Thymus (tissue), 11 donors: Measurements from ENCODE around the gene CGNL1. TPM values are rescaled to one million over a fixed set of nuclear protein-coding genes. Genes with fewer than 3 reads are reported as not detected.

ENCODE experiments used
- DNase-seq, 9 donors: peaks; one replicate each; pipeline ENCODE4 v3.0.0-alpha.2; 2013; ENCODE audit warnings: low spot score in 9 of 9, low read depth in 6 of 9, missing footprints in 1 of 9
- H3K27ac ChIP-seq, 2 donors: one replicate each; pipeline ENCODE4 v1.5.1; 2013; ENCODE audit warnings: control low read depth in 1 of 2, low read depth in 1 of 2, low read length in 1 of 2, mild to moderate bottlenecking in 1 of 2, moderate library complexity in 1 of 2
- H3K27me3 ChIP-seq, 2 donors: one replicate each; pipeline ENCODE4 v1.5.1; 2013; ENCODE audit warnings: low read length in 1 of 2; ENCODE audit not compliant: control insufficient read depth in 2 of 2, insufficient read depth in 1 of 2
- H3K36me3 ChIP-seq, 2 donors: one replicate each; pipeline ENCODE4 v1.5.1; 2013; ENCODE audit warnings: low read length in 1 of 2, mild to moderate bottlenecking in 1 of 2, moderate library complexity in 1 of 2; ENCODE audit not compliant: control insufficient read depth in 2 of 2, insufficient read depth in 2 of 2
- H3K4me1 ChIP-seq, 2 donors: one replicate each; pipeline ENCODE4 v1.5.1; 2013; ENCODE audit warnings: low read length in 2 of 2; ENCODE audit not compliant: control insufficient read depth in 2 of 2, insufficient read depth in 2 of 2
- H3K4me3 ChIP-seq, 2 donors: one replicate each; pipeline ENCODE4 v1.5.1; 2013; ENCODE audit warnings: low read length in 2 of 2, control low read depth in 1 of 2, mild to moderate bottlenecking in 1 of 2
- H3K9me3 ChIP-seq, 2 donors: one replicate each; pipeline ENCODE4 v1.5.1; 2013; ENCODE audit warnings: low read length in 1 of 2, mild to moderate bottlenecking in 1 of 2; ENCODE audit not compliant: control insufficient read depth in 2 of 2, insufficient read depth in 1 of 2
- WGBS: extraction: QIAGEN DNeasy Blood & Tissue Kit; methylation state at CpG from one replicate; pipeline ENCODE4 v1.1.7; 2013; 5-methylcytosine and 5-hydroxymethylcytosine counted together
- polyA plus RNA-seq: library from polyadenylated mRNA; stranded (reverse); fragments of 200-250 nt; gene quantifications from one replicate; pipeline ENCODE4 v1.2.3, GENCODE V29; 2013
- total RNA-seq: library from RNA; stranded (reverse); fragments of 120-200 nt; gene quantifications from one replicate; pipeline ENCODE4 v1.2.4, GENCODE V29; 2013
- donor health status: healthy.

Gene CGNL1
- total and polyA plus RNA-seq, 2 donors = 5.7 to 5.9 TPM

DNA sequence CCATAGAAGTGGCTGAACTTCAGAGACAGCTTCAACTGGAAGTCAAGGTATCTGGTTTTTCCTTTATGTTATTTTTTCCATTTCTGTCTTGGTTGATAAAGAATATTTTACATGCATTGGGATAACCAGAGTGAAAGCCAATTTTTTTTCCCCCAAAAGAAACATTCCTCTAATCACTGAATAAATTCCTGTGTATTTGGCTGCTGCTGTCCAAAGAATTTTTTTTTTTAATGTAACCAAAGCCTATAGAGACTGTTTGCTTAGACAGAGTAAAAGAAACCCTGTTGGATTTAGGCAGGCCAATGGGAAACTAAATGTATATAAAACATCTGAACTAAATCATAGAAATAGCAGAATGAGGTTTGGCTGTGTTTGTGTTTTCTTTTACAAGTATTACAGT is 75.2 kb downstream of the CGNL1 start:
- no peak for DNase-seq
- Histone ChIP-seq H3K27ac (no peak overlapping the region), H3K9me3 (no peaks in the 10 kb centered on the region)

GRCh38 chr15:57452090-57452754 is 75.9 kb downstream of the CGNL1 start:
- Histone ChIP-seq H3K36me3 (no peaks in the 10 kb centered on the region), H3K9me3 (no peaks in the 10 kb centered on the region), H3K4me3 (no peak overlapping the region), H3K27me3 (no peaks in the 10 kb centered on the region), H3K4me1 (peaks cover 0 to 4% of the 10 kb centered on the region in 2 donors), H3K27ac (no peak overlapping the region)
- no peak for DNase-seq
- WGBS = 97% methylated on average over 11 of the region's 11 CpGs

More for the DNA sequence above, 75.2 kb downstream of the CGNL1 start:
- Histone ChIP-seq H3K27me3 (no peaks in the 10 kb centered on the region), H3K4me3 (no peak overlapping the region), H3K4me1 (no peaks in the 10 kb centered on the region), H3K36me3 (no peaks in the 10 kb centered on the region)

DNA sequence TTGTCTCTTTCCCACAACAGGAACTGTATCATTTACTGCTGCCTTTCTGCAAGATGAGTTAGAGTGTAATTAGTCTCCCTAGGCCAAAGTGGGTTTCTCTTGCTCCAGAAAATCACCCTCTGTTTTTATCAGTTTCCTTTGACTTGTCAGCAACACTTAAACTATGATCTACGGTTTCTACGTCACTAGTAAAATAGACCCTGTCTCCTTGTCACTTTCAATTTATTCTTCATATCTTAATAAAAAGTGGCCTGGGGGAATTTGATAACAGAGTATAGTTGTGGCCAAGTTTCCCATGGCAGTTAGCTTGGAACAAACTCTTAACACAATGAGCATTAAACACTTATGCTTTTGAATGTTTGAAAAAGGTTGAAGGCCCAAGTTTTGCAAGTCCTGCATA is 79.6 kb downstream of the CGNL1 start:
- WGBS = over 99% methylated on average over 2 of the region's 2 CpGs
- no peak overlapping the region for H3K4me3 ChIP-seq
- no peak for DNase-seq

GRCh38 chr15:57456559-57456958 is 80.3 kb downstream of the CGNL1 start:
- H3K4me1 ChIP-seq = peaks cover 0 to 13% of the 10 kb centered on the region in 2 donors
- 91% methylated on average over 4 of the region's 4 CpGs for WGBS
- no peak overlapping the region for H3K4me3 ChIP-seq
- H3K27me3 ChIP-seq = peaks cover 0 to 3% of the 10 kb centered on the region in 2 donors
- H3K36me3 ChIP-seq = no peaks in the 10 kb centered on the region
- H3K9me3 ChIP-seq = no peaks in the 10 kb centered on the region
- H3K27ac ChIP-seq = no peak overlapping the region
- no peak for DNase-seq

More for the DNA sequence above, 79.6 kb downstream of the CGNL1 start:
- Histone ChIP-seq H3K27ac (no peak overlapping the region), H3K9me3 (no peaks in the 10 kb centered on the region), H3K4me1 (peaks cover 0 to 13% of the 10 kb centered on the region in 2 donors), H3K27me3 (peaks cover 0 to 3% of the 10 kb centered on the region in 2 donors), H3K36me3 (no peaks in the 10 kb centered on the region)

DNA sequence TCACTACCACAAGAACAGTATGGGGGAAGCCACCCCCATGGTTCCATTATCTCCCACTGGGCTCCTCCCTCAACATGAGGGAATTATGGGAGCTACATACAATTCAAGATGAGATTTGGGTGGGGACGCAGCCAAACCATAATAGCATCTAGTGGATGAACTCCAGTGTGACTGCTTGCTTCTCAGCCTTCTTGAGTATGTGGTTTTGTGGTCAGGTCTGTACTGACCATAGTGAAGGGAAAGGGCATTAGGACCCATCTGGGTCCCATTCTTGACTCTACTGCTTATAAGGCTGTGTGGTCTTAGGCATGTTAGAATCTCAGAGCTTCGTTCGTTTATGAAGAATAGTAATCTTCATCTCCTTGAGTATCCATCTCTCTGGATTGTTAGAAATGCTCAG is 81.4 kb downstream of the CGNL1 start:
- Histone ChIP-seq H3K9me3 (no peaks in the 10 kb centered on the region), H3K27ac (no peak overlapping the region)
- 97% methylated on average over 3 of the region's 3 CpGs for WGBS

DNA sequence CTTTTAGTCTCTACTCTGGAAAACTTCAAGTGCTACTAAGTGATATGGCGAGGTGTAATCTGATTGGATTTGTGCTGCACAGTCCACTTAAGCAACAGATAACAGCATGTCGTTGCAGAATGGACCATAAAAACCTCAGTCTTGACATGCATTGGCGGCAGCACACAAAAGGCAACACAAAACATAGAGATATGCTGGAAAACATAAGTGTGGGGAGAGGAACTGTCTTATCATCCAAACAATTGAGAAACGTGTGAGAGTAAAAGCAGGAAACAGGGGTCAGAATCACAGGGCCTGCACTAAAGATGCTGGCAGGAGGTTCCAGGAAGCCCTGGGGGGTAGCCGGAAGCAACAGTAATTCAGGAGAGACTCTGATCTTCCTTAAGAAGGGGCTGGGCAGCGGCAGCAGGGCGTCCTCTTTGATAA is 82.1 kb downstream of the CGNL1 start:
- Histone ChIP-seq H3K4me1 (peaks cover 0 to 13% of the 10 kb centered on the region in 2 donors), H3K9me3 (no peaks in the 10 kb centered on the region), H3K27ac (no peak overlapping the region), H3K4me3 (no peak overlapping the region), H3K36me3 (no peaks in the 10 kb centered on the region), H3K27me3 (peaks cover 0 to 3% of the 10 kb centered on the region in 2 donors)
- 82% methylated on average over 7 of the region's 7 CpGs for WGBS
- DNase-seq = no peak

More for the DNA sequence above, 81.4 kb downstream of the CGNL1 start:
- H3K4me3 ChIP-seq = no peak overlapping the region
- peaks cover 0 to 3% of the 10 kb centered on the region in 2 donors for H3K27me3 ChIP-seq
- H3K36me3 ChIP-seq = no peaks in the 10 kb centered on the region
- DNase-seq = no peak
- H3K4me1 ChIP-seq = peaks cover 0 to 13% of the 10 kb centered on the region in 2 donors

- Histone ChIP-seq H3K9me3 (no peaks in the 10 kb centered on the region), H3K27ac (no peak overlapping the region), H3K4me3 (no peak overlapping the region), H3K36me3 (no peaks in the 10 kb centered on the region), H3K27me3 (peaks cover 0 to 3% of the 10 kb centered on the region in 2 donors), H3K4me1 (peaks cover 0 to 13% of the 10 kb centered on the region in 2 donors)
- no peak for DNase-seq
- 95% methylated on average over 3 of the region's 3 CpGs for WGBS
Measured at GRCh38 chr15:57460208-57460816, 84.0 kb downstream of the CGNL1 start.

- Histone ChIP-seq H3K36me3 (no peaks in the 10 kb centered on the region), H3K27ac (no peak overlapping the region), H3K4me3 (no peak overlapping the region), H3K9me3 (no peaks in the 10 kb centered on the region), H3K4me1 (peaks cover 0 to 13% of the 10 kb centered on the region in 2 donors), H3K27me3 (peaks cover 0 to 3% of the 10 kb centered on the region in 2 donors)
- WGBS = 92% methylated on average over 5 of the region's 5 CpGs
- no peak for DNase-seq
Measured at GRCh38 chr15:57461541-57461940, 85.2 kb downstream of the CGNL1 start.

DNA sequence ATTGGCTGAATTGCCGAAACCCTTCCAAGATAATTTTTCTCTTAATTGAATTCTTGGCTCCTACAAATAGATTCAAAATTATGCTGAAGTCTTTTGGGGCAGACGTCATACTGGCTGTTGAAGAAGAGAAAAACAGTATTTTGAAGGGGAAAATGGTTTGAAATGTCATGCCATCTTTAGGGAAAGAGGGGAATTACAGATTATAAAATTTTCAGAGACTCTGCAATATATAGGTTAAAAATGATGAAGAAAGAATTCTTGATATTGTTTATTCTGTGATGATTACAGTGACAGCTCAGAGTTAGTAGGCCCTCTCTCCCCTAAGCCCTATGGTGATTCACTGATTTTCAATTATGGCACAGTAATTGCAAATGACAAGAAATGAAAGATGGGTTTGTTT is 86.1 kb downstream of the CGNL1 start:
- no peaks in the 10 kb centered on the region for H3K36me3 ChIP-seq
- DNase-seq = no peak
- 77% methylated on average over 2 of the region's 2 CpGs for WGBS
- peaks cover 0 to 8% of the 10 kb centered on the region in 2 donors for H3K4me1 ChIP-seq
- H3K9me3 ChIP-seq = no peaks in the 10 kb centered on the region
- H3K27me3 ChIP-seq = peaks cover 0 to 3% of the 10 kb centered on the region in 2 donors
- H3K27ac ChIP-seq = no peak overlapping the region
- H3K4me3 ChIP-seq = no peak overlapping the region
